DOHH2 (cell line): Measurements from ENCODE around the gene TMTC2.

Source experiments
- CTCF ChIP-seq: fragments of 200-600 bp; sonication (generic); IDR thresholded peaks from one replicate; pipeline ENCODE4 v1.5.1; 2014; ENCODE audit warnings: antibody characterized with exemption, mild to moderate bottlenecking, low read depth, low read length; ENCODE audit not compliant: poor library complexity, severe bottlenecking
- EZH2phosphoT487 ChIP-seq: fragments of 200-600 bp; sonication (generic); IDR thresholded peaks from 2 replicates; pipeline ENCODE4 v1.6.1; 2017; ENCODE audit warnings: borderline replicate concordance, mild to moderate bottlenecking, antibody characterized with exemption, low read length, moderate library complexity, mixed read lengths

GRCh38 chr12:82862876-82863649 is 176.4 kb downstream of the TMTC2 start:
- no peak for TF ChIP-seq CTCF
- TF ChIP-seq EZH2phosphoT487: no peak
